WI38 (cell line): ENCODE measurements around the gene WDR37.

Experiments used
- H3K4me3 ChIP-seq: 2 replicates; pipeline ENCODE4 v1.5.1; 2011; ENCODE audit warnings: low read depth, mild to moderate bottlenecking, control low read depth, low read length
- CTCF ChIP-seq: IDR thresholded peaks from 2 replicates; pipeline ENCODE4 v1.5.1; 2012; ENCODE audit warnings: low read depth, mild to moderate bottlenecking, control low read depth, low read length

WDR37 gene

GRCh38 chr10:1015688-1016087, 40.5 kb upstream of the WDR37 start:
- no peak for TF ChIP-seq CTCF
- H3K4me3 ChIP-seq: no peak overlapping the region

- H3K4me3 ChIP-seq: no peak overlapping the region
- TF ChIP-seq CTCF: no peak
These were observed 36.8 kb upstream of the WDR37 start for GRCh38 chr10:1019362-1019761.

- TF ChIP-seq CTCF: no peak
- H3K4me3 ChIP-seq: no peak overlapping the region
These were observed 35.7 kb upstream of the WDR37 start for GRCh38 chr10:1020460-1020859.

GRCh38 chr10:1020958-1021357, 35.2 kb upstream of the WDR37 start:
- no peak for TF ChIP-seq CTCF
- no peak overlapping the region for H3K4me3 ChIP-seq

DNA sequence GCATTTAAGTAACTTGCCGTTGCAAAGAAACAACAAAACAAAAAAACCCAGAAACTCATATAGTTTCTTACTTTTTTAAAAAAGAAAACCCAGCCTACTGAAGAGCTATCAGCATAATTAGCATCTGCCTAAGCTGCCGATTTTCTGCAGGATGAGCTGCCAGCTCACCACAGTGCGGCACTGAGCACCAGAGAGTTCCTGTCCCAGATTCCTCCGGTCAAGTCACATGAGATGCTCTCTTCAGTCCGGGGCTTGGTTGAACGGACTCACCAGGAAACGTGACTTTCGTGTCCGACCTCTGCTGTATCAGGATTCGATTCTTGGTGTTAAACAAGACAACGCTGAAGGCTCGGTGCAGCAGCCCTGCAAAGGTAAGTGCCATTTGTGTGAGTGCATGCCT, 33.8 kb upstream of the WDR37 start:
- no peak overlapping the region for H3K4me3 ChIP-seq
- TF ChIP-seq CTCF: no peak

DNA sequence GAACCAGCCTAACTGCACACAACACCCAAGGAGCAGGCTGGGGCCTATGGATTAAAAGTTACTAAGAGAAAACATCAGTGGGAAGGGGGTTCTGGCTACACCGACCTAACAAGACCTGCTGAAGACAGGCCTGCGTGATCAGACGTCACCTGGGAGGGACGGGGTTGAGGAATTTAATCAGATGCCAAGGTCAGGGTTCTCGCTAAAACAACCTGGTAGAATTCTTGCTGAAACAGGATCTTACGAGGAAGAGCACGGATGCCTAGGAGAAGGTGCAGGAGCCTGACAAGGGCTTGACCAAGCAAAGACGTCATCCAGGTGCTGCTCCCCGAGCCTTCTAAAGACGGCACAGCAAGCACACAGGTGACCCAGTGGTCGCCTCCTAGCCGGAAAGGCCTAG, 32.1 kb upstream of the WDR37 start:
- TF ChIP-seq CTCF: no peak
- no peak overlapping the region for H3K4me3 ChIP-seq

DNA sequence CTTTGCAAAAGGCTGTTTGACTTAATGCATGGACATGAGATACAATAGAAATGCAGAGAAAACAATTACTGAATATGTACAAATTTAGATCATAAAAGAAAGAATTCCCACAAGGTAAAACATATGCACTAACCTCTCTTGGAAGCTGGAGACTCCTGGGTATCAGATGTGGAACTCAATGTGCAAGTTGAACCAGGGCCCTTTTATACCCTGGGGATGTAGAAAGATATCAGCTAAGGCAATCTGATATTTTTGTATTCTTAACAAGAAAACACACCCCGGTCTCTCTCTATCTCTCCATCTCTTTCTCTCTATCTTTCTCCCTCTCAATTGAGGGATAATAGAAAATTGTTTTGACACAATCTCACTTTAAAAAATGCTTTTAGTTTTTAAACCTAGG, 30.5 kb upstream of the WDR37 start, which contains the start of gene IDI2:
IDI2 (minus strand) TSS at position 177 of the 400 bp plus-strand sequence. CDS start 1,136 bp downstream, outside the sequence.
- no peak for TF ChIP-seq CTCF
- no peak within 1 kb of the TSS for H3K4me3 ChIP-seq
